ENCODE measurements around the gene CDH10. TPM values are rescaled to one million over a fixed set of nuclear protein-coding genes. Genes with fewer than 3 reads are reported as not detected.

CDH10 gene
- total RNA-seq, 1 donor from 2014 or later = 1.1 TPM

DNA sequence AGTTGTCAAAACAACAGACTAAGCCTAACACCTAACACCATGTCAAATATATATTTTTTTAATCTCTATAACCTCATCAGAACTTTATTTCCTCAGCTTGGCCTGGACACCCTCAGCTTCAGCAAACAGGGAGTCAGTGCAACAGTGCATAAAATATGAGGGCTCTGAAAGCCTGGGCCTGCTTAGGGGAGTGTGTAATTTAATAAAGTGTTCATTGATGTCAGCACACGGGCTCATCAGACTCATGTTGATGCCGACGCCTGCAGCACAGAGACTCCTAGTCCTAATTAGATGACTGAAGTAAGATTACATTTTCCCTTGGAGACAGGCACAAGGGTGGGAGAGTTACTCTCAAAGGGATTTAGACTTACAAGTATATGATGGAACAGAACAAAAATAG, 37.8 kb downstream of the CDH10 start:
- DNase-seq (ENCODE audit: extremely low read depth, low read depth, low spot score) = no peak

DNA sequence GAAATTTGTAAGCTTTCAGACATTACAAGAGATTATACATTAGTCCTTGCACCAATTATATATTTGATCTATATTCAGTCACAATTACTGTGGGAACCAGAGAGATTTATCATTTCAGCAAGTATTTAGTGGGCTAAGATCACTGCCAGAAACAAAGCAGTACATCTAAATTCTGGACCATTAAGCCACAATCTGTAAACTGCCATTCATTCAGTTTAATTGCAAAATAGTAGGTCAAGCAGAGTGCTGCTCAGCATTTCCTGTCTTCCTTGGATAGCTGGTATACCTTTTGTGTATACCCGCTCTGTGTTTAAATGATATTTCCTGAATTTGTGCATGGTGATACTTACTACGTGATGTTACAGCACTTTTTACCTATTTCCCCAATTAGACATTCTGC, 42.6 kb downstream of the CDH10 start:
- DNase-seq (ENCODE audit: extremely low read depth, low read depth, low spot score) = no peak

DNA sequence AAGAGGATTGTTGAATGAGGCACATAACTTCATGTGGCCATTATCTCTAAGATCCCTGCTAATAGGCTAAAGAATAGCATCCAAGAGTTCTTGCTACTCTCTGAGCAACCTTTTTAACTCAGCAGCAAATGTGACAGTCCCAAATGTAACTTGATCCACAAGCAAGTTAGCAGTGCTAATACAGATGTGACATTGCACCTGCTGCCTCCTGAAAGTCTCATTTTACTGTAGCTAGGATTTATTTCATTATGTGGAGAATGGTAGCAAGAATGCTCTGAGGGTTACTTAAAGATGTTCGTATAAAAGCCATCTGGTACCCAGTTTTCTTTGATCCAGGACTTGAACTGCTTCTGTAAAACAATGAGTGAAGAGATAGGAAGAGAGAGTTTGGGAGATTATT, 45.8 kb downstream of the CDH10 start:
- no peak for DNase-seq (ENCODE audit: extremely low read depth, low read depth, low spot score)

DNA sequence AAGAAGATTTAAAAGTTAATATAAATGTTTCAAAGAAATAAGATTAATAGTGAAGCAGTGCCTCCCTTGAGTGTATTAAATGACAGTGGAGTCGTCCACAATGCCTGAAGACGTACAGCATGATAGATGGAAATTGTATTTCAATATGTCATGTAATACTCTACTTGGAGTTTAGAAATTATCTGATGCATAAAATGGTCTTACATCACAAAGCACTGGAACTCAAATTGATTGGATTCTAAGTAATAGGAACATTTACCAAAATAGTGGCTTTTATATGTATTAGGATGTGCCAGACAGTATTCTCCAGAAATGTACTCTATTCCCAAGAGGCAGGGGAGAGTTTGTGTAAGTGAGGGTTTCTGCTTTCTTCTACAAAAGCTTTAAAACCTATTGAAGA, 49.4 kb downstream of the CDH10 start:
- no peak for DNase-seq (ENCODE audit: extremely low read depth, low read depth, low spot score)

DNA sequence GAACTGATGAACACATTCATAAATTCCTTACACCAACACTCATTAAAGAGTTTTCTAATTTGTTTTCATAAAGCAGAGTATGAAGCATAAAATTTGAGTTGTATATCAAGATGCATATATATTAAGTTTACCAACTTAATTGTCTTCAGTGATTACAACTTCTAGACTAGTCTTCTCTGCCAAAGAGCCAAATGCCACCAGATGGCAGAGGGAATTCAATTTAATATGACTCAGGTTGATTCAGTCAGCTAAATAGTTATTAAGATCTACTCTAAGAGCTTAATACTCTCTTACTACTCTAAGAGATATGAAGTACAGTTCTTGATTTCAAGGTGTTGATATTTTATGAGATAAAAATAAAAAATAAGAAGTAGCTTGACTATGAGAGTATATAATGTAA, 53.4 kb downstream of the CDH10 start:
- no peak for DNase-seq (ENCODE audit: extremely low read depth, low read depth, low spot score)

DNA sequence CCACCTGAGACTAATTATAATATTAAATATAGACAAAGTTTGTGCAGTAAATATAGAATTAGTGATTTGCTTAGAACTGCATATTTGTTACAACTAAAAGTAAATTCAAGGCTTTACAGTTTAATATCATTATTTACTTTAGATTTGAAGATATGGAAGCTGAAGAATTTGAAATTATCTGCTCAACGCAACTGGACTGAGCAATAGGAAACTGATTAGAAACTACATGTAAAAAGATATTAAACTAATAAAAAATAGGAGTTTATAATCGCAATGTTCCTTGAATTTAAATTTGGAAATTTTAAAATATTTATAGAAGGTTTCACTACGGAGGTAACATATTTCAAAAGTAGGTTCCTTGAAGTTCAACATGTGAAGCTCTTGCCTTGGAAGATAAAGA, 55.2 kb downstream of the CDH10 start:
- no peak for DNase-seq (ENCODE audit: extremely low read depth, low read depth, low spot score)

DNA sequence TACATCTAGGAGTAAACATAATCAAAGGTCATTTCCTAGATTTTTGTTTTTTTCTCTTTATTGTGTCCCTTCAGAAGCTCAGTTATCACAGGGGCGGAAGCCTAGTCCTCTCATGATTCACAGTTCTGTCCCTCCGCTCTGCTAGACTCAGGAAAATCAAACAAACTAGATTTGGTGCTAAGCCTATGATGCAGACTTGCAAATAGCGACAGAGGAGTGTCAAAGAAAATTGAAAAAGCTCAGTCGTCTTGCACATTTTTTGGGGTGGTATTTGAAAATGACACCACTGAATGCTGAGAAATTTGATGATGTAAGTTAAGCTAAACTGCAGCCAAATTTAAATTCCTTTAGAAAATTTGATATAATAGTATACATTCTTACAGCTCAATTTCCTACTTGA, 59.0 kb downstream of the CDH10 start:
- no peak for DNase-seq (ENCODE audit: extremely low read depth, low read depth, low spot score)

DNA sequence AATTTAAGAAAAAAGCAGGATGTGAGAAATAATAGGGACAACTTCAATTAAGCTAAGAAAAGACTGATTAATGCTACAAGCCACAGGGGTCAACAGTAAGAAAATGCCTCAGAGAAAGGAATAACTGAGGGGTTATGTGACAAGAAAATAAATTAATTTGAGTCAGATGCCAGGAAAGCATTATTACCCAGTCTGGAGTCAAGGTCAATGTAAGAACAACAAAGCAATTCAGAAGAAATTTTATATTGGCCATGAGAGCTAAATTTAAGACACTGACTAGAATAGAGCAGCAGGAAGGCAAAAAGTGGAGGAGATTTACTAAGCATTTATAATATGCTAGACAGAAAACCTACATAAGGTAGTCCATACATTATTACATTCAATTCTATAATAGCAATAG, 73.5 kb downstream of the CDH10 start:
- DNase-seq (ENCODE audit: extremely low read depth, low read depth, low spot score) = no peak

DNA sequence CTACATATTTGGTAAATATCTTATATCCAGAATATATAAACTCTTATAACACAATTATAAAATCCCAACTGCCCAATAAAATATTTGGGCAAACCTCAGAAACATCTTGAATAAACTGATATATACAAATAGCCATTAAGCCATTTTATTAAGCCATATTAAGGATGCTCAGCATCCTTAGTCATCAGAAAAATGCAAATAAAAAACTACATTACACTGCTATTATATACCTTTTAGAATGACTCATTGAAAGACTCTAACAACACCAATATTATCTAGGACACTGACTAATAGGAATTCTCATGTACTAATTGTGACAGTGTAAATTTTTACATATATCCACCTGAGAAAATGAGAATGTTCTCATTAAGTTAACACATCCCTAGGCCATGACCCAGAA, 77.8 kb downstream of the CDH10 start:
- no peak for DNase-seq (ENCODE audit: extremely low read depth, low read depth, low spot score)

DNA sequence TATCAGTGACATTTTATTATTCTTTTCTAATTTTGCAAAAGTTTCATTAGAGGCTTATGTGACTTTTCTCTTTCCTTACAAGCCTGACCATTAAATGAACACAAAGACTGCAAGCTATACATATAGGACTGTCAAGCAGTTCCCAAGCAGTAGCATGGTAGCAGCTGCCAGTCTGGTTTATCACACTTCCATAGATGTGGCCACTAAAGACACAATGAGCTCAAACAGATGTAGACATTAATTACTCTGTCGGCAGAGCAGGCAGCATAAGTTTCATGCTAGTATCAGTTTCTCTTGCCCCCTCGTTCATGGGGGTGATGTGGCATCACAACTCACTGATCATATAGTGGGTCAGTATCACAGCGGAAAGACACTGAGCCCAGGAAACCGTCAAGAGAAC, 89.5 kb downstream of the CDH10 start:
- DNase-seq (ENCODE audit: extremely low read depth, low read depth, low spot score) = no peak

DNA sequence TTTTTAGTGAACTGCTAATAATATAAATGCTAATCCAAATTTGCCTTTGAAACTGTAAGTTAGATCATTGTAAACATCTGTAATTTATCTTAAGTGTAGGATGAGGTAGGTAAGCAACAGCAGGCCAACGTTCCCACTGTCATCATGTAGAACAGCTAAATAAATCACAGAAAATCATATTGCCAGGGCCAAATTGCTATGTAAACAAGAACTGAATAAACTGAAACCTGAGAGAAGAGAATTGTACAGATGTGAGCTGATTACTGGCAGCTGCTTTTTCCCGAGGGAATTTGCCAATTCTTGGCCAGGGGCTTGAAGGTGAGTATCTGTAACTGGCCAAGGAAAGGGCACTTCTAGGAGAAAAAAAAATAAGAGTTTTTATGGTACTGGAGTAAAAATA, 97.6 kb downstream of the CDH10 start:
- DNase-seq (ENCODE audit: extremely low read depth, low read depth, low spot score) = no peak

DNA sequence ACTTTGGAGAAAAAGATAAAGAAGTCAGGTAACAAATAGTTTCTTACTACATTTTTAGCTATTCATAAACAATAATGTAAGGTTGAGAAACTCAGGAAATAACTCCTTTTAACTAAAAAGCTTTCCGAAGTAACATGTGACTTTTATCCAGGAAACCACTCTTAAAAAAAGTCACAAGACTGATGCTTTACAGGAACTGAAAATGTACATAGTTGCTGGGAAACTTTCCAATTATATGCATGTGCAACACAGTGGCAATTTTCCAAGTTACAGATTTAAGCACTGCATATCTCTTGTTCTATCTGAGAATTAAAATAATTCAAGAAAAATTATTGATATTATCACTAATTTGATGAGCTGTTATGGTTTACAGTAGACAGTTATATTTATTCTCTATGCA, 105.2 kb downstream of the CDH10 start:
- no peak for DNase-seq (ENCODE audit: extremely low read depth, low read depth, low spot score)

DNA sequence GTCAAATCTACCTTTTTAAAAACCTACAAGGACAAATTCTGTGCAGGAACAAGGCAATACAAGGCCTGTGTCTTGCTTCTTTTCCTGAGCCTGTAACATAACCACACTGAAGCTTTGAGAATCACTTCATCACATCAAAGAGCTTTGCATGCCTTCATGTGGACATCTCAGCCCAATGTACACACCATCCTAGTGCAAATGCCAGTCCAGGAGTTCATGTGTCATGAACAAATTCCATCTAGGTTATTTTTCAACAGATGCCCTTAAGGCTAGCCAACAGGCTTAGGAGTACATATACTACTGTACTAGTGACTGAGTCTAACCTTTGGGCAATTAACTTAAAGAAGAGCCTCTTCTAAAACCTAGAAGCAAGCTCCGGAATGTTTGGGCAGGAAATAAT, 106.4 kb downstream of the CDH10 start:
- no peak for DNase-seq (ENCODE audit: extremely low read depth, low read depth, low spot score)

DNA sequence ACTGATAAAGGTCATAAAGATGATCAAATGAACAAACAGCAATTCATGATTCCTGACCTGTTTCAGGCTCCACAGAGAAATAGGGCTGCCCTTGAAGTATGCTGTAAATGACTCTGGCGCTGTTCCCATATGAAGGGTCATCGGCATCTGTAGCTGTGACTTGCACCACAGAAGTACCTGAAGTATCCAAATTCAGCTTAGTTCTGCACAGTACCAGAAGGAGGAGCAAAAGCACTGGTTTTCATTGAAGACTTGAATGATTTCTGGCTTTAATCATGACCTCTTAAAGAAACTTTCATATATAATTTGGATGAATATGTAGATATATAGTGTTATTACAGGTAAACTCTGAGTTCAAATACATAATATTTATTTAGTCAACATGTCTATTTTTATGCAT, 109.1 kb downstream of the CDH10 start:
- DNase-seq (ENCODE audit: extremely low read depth, low read depth, low spot score) = no peak

DNA sequence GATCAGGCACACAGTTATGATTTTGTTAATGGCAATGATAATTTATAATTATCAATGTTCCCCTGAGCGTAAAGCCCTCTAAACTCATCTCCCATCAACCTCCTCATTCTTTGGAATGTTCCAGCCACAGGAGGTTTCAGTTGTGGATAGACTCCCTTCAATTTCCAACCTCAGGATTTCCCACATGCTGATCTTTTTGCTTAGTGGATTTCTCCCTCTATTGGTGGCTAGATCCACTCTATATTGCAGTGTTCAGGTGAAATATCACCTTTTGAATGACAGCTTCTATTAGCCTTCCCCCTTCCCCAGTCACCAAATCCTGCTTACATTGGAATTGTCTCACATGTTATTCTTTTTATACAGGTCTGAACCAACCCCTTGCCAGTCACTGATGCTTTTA, 113.9 kb downstream of the CDH10 start:
- no peak for DNase-seq (ENCODE audit: extremely low read depth, low read depth, low spot score)

DNA sequence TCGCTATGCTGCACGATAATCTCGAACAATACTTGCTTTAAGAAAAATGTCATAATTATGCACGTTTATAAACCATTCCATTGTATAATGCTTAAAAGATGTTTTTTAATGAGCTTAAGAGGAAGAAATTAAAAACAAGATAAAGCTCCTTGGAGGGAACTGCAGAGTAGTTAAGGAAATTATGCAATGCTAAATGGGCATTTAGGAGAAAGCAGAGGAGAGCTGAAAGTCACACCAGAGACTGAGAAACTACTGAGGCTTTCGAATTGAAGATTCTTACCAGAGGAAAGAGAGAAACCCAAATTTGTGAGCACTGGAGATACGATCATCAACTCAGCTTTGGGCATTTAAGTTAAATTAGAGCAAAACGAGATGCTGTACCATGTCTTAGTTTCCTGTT, 119.4 kb downstream of the CDH10 start:
- DNase-seq (ENCODE audit: extremely low read depth, low read depth, low spot score) = no peak

DNA sequence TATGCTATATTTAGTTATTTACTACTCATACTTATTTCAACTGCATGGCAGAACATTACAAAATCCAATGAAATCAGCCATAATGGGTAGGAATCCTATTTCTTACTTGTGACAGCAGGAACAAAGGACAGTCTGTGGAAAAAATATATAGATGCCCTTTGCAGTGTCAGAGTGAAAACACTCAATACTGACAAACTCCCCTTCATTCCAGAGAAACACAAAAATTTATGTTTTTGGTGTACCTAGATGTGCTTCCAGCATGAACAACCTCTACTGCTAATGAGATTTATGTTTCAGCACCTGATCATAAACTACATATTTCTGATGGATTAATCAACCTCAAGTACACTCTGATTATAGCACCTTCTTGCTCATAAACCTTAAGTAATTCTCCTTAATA, 132.4 kb downstream of the CDH10 start:
- no peak for DNase-seq (ENCODE audit: extremely low read depth, low read depth, low spot score)

DNA sequence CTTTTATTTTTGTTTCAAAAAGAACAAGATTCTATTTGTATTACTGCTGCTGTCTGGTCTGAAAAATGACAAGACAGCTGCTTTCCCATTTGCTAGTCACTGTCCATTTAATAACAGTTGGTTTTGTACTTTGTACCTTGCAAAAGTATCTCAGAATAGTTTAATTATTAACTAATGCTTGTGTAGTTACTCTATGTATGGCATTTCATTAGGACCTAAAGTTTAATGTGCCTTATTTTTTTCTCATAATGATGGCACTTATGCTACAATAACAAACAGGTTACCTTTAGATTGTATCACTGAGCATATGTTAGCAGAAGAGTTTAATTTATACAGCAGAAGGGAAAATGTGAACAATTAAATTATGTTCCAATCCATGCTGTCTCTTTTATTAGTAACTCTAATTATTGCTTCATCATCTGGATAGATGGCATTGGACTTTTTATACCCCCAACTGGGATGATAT, 134.2 kb downstream of the CDH10 start:
- DNase-seq (ENCODE audit: extremely low read depth, low read depth, low spot score) = no peak

DNA sequence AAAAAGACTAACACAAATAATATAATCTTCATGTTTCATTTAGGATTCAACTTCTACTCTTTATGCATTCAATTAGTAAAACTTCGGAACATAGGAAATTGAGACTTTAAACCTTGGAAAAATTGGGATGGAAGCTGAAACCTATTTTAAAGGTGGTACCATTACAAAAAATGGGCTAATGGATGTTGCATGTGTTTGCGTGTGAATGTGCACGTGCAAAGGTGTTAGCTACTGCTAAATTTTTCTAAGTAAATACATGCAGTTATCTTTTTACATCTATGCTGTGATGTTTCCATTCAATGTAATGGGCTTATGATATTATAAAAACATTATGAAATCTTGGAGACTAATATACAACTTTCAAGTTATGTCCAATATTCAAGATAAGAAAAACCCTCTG, 134.8 kb downstream of the CDH10 start:
- no peak for DNase-seq (ENCODE audit: extremely low read depth, low read depth, low spot score)

DNA sequence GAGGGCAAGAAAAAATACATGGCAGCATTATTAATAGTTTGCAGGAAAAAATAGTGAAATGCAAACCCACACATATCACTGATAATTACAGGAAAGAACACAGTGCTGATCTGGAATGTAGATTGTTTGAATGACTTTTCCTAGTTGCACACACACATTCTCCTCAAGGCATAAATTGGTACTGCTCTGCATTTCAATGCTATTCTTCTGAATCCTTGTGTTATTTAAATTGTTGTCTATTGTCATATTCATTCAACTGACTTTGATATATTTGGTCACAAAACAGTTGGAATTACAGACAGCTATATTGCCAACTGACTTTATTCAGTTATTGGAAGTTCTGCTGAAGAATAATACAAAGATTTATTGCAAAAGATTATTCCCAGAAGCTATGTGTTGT, 139.5 kb downstream of the CDH10 start:
- DNase-seq (ENCODE audit: extremely low read depth, low read depth, low spot score) = no peak

DNA sequence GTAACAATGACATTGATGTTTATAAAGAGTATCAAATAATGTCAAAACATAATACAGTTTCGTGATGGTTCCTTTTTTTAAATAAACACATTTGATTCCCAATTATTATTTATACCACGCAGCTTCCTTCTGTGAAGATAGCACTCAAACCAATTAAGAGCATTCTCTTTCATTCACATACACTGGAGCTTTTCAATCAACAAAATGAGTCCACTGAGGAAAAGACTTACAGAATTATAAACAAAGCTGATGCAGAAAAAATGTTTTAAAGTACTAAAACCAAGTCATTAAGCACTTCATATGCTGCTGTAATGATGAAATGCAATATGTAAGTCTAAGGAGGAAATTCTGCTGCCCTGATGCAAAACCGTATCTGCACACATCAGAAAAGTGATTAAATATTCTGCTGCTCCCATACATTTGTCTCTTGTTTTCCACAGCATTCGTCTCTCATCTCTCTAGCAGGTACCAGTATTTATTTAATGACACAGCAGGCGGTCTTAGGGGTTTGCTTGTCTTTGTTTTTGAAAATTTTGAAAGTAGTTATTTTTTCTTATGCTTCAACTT, 147.1 kb downstream of the CDH10 start:
- no peak for DNase-seq (ENCODE audit: extremely low read depth, low read depth, low spot score)

DNA sequence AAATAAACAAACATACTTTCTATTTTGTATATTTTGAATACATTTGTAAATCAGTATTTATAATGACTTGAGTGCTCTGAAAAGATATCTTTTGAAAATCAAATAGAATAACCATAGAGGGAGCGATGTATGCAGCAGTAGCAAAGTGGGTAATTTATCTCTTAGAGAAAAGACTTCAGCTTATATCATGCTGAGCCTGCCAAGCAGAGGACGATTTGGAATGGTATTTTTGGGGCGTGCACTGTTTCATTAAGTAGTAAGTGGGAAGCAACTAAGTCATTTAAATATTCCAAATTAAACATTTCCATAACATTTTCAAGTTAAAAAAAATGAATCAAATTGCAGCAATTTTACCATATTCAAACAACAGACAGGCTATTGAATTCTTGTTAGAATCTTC, 147.6 kb downstream of the CDH10 start:
- no peak for DNase-seq (ENCODE audit: extremely low read depth, low read depth, low spot score)

DNA sequence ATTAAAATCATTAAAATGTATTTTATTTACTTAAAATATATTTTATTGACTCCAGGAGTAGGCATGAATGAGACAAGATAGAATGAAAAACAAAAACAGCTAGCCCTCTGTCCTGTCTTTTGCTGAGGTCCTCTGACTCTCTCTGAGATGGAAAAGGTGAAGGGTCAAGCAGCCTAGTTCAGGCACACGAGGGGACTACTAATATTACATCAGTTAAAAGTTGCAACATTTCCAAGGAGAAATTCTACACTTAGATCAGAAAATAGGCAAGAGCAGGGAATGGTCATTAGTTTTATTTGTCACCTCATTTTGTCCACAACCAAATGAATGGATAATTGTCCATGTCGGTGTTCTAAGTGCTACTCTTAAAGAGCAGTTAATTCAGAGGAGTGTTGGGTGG, 148.5 kb downstream of the CDH10 start:
- no peak for DNase-seq (ENCODE audit: extremely low read depth, low read depth, low spot score)

DNA sequence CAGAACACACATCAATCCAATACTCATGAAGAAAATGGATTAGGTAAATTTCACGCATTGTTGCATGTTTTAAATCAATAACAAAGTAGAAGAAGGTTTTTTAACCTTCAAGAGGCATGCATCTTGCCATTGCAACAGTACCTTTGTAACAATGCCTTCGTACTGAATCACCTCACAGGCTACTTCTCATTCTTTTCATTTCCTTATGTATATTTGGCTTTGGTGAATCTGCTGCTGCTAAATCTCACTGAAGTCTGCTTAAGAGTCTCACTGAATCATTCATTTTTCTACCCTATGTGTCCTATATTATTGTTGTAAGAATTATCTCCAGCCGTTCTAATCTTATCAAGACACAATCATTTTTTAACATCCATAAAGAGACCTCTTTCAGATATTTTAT, 152.5 kb downstream of the CDH10 start:
- no peak for DNase-seq (ENCODE audit: extremely low read depth, low read depth, low spot score)

Data from glomerular endothelial cell (primary cell).